Panc1 (cell line): ENCODE measurements around the gene RNF114. TPM values are rescaled to one million over a fixed set of nuclear protein-coding genes. Genes with fewer than 3 reads are reported as not detected.
A peak's percentile ranks its signal among the peaks of the same experiment; 100 is the strongest.

Experiments used
- ATAC-seq: fragments of 200-7000 bp; cut with Tn5 transposase; 2 replicates; pipeline ENCODE4 v1.9.1; 2020; ENCODE audit warnings: mild to moderate bottlenecking, moderate library complexity
- BruUV-seq: library from RNA; stranded (reverse); fragments of 400-500 nt; replicated peaks from 2 replicates; lab custom pipeline; 2021; lab: Mats Ljungman, UMichigan
- CTCF ChIA-PET: fragments of 300-600 bp; sonication (Branson Sonifier 250); formaldehyde crosslinking; loops from one replicate; lab custom pipeline; 2022; ENCODE audit warnings: antibody characterized with exemption; lab: Charles Lee
- POLR2A ChIA-PET: fragments of 300-600 bp; sonication (Branson Sonifier 250); formaldehyde crosslinking; loops from one replicate; lab custom pipeline; 2022; ENCODE audit warnings: antibody characterized with exemption; lab: Charles Lee
- DNase-seq: peaks from one replicate; pipeline ENCODE4 v3.0.0-alpha.2; 2010; ENCODE audit warnings: low read depth, low spot score
- H3K27ac ChIP-seq: 2 replicates; pipeline ENCODE4 v1.5.1; 2011; ENCODE audit warnings: mild to moderate bottlenecking, low read length, inconsistent platforms
- H3K27me3 ChIP-seq: fragments of 200-500 bp; sonication (Bioruptor generic); 2 replicates; pipeline ENCODE4 v1.6.0; 2014; ENCODE audit warnings: low read length, inconsistent platforms; ENCODE audit not compliant: control insufficient read depth, insufficient read depth
- H3K36me3 ChIP-seq: fragments of 200-500 bp; sonication (Bioruptor generic); 2 replicates; pipeline ENCODE4 v1.5.1; 2014; ENCODE audit warnings: inconsistent platforms, mild to moderate bottlenecking, low read length, moderate library complexity; ENCODE audit not compliant: control insufficient read depth, insufficient read depth
- H3K4me1 ChIP-seq: 2 replicates; pipeline ENCODE4 v1.5.1; 2011; ENCODE audit warnings: inconsistent platforms, mild to moderate bottlenecking, low read length, moderate library complexity; ENCODE audit not compliant: control insufficient read depth, insufficient read depth
- H3K4me3 ChIP-seq, 2 experiments: 2 replicates each; pipeline ENCODE4 v1.5.1; 2011 to 2012; ENCODE audit warnings: low read depth in 2 of 2, low read length in 2 of 2, mild to moderate bottlenecking in 2 of 2, inconsistent platforms in 1 of 2, moderate library complexity in 1 of 2
- H3K9me3 ChIP-seq: fragments of 200-500 bp; sonication (Bioruptor generic); 2 replicates; pipeline ENCODE4 v1.5.1; 2014; ENCODE audit warnings: low read depth, mild to moderate bottlenecking, inconsistent platforms, low read length, moderate library complexity; ENCODE audit not compliant: control insufficient read depth, insufficient read depth
- POLR2AphosphoS5 ChIP-seq: IDR thresholded peaks from 2 replicates; pipeline ENCODE4 v1.6.1; 2012; ENCODE audit warnings: mild to moderate bottlenecking, low read depth, low read length, moderate library complexity
- SIN3A ChIP-seq: IDR thresholded peaks from 2 replicates; pipeline ENCODE4 v1.6.1; 2012; ENCODE audit warnings: low read depth, mild to moderate bottlenecking, low read length, moderate library complexity, borderline replicate concordance; ENCODE audit not compliant: insufficient read depth
- TCF7L2 ChIP-seq: IDR thresholded peaks from 2 replicates; pipeline ENCODE4 v1.6.1; 2011; ENCODE audit warnings: mild to moderate bottlenecking, low read depth, low read length, inconsistent platforms
- in situ Hi-C: cut with HindIII; loops from 2 replicates; pipeline ENCODE4 v1.10.0; 2016; ENCODE audit warnings: low sequenced_read_pairs, low pct_unique_long_range_greater_than_20kb
- intact Hi-C: fragments of 100-400 bp; cut with micrococcal nuclease; formaldehyde crosslinking; loops from one replicate; pipeline ENCODE4 v1.10.0; 2022; ENCODE audit not compliant: unreplicated experiment
- total RNA-seq: library from RNA; stranded (reverse); gene quantifications from one replicate; pipeline ENCODE4 v1.2.1, GENCODE V29; 2021; ENCODE audit not compliant: unreplicated experiment
- TF ChIP-seq, protein P1 (sequence below): fragments of 450-650 bp; IDR thresholded peaks from 2 replicates; pipeline ENCODE4 v1.5.1; 2017; ENCODE audit warnings: mild to moderate bottlenecking
- TF ChIP-seq, protein P2 (sequence below), 2 experiments: IDR thresholded peaks; 2 replicates each; pipeline ENCODE4 v1.6.1; 2011 to 2012; ENCODE audit warnings: low read depth in 2 of 2, control low read depth in 1 of 2, low read length in 1 of 2, mild to moderate bottlenecking in 1 of 2, moderate library complexity in 1 of 2; ENCODE audit not compliant: insufficient read depth in 1 of 2

The RNF114 gene
- total RNA-seq, 1 experiment from 2014 or later = 70.0 TPM

DNA sequence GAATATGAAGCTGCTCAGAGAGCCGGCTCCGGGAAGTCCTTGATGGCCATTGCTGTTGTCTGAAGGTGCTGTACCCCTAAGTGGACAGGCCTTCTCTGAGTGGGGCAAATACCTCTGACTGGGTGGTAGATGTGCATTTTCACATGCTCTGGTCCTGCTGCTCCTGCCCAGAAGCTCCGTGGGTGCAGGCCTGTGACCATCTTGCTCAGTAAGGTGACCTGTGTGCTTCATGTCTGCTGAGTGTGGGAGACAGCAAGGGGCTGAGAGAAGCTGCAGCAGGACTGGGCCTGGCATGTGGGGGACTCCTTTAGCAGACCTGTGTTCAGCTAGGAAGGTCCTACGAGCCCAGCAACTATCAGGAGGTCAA lies 25.9 kb upstream of the RNF114 start:
- H3K4me1 ChIP-seq = peaks cover 9% of the 10 kb centered on the region
- no peak overlapping the region for H3K4me3 ChIP-seq
- POLR2A ChIA-PET = no interaction called here
- H3K27ac ChIP-seq = no peak overlapping the region
- no TSS peak for BruUV-seq
- no peaks in the 10 kb centered on the region for H3K9me3 ChIP-seq
- no peaks in the 10 kb centered on the region for H3K27me3 ChIP-seq
- in situ Hi-C loops (no loop called here), intact Hi-C loops (no loop called here)
- TF ChIP-seq, protein P1, sequence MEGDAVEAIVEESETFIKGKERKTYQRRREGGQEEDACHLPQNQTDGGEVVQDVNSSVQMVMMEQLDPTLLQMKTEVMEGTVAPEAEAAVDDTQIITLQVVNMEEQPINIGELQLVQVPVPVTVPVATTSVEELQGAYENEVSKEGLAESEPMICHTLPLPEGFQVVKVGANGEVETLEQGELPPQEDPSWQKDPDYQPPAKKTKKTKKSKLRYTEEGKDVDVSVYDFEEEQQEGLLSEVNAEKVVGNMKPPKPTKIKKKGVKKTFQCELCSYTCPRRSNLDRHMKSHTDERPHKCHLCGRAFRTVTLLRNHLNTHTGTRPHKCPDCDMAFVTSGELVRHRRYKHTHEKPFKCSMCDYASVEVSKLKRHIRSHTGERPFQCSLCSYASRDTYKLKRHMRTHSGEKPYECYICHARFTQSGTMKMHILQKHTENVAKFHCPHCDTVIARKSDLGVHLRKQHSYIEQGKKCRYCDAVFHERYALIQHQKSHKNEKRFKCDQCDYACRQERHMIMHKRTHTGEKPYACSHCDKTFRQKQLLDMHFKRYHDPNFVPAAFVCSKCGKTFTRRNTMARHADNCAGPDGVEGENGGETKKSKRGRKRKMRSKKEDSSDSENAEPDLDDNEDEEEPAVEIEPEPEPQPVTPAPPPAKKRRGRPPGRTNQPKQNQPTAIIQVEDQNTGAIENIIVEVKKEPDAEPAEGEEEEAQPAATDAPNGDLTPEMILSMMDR = no peak
- TF ChIP-seq TCF7L2 (no peak), POLR2AphosphoS5 (no peak), SIN3A (no peak)
- TF ChIP-seq, protein P2, sequence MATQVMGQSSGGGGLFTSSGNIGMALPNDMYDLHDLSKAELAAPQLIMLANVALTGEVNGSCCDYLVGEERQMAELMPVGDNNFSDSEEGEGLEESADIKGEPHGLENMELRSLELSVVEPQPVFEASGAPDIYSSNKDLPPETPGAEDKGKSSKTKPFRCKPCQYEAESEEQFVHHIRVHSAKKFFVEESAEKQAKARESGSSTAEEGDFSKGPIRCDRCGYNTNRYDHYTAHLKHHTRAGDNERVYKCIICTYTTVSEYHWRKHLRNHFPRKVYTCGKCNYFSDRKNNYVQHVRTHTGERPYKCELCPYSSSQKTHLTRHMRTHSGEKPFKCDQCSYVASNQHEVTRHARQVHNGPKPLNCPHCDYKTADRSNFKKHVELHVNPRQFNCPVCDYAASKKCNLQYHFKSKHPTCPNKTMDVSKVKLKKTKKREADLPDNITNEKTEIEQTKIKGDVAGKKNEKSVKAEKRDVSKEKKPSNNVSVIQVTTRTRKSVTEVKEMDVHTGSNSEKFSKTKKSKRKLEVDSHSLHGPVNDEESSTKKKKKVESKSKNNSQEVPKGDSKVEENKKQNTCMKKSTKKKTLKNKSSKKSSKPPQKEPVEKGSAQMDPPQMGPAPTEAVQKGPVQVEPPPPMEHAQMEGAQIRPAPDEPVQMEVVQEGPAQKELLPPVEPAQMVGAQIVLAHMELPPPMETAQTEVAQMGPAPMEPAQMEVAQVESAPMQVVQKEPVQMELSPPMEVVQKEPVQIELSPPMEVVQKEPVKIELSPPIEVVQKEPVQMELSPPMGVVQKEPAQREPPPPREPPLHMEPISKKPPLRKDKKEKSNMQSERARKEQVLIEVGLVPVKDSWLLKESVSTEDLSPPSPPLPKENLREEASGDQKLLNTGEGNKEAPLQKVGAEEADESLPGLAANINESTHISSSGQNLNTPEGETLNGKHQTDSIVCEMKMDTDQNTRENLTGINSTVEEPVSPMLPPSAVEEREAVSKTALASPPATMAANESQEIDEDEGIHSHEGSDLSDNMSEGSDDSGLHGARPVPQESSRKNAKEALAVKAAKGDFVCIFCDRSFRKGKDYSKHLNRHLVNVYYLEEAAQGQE (IDR thresholded peaks at IDR 0.05; ENCODE audit: insufficient read depth in 1 of 2, low read depth in 2 of 2, low read length in 1 of 2) = no peak
- no peak for DNase-seq
- peaks cover 4% of the 10 kb centered on the region; the same call in 1 of the 2 replicates for H3K36me3 ChIP-seq
- ATAC-seq = no peak
- CTCF ChIA-PET = no interaction called here

DNA sequence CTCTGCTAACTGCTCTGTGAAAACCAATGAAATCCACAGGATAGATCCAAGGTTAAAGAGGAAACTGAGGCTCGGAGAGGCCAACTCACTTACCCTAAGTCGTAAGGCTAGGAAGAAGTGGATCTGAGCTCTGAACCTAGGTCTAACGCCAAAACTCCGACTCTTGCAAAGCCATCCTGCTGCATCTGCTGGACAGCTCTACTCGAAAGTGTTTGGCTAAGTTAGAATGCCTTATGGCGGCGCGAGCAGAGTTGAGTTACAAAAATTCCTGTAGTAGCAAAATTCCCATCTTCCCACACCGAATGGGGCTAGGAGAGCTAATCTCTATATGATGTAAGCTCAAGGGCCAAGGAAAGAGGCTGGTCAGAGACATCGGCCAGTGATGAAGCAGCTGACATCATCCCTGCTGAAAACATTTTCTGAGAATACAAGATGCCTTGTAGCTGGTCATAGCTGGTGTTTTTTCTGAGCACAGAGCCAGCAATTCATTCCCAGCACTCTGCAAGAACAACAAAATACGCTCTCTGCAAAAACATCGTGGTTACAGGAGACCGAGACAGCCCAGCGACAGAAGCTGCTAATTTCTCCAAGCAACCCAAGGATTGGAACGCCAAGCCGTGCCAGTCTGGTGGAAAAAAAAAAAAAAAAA lies 22.7 kb upstream of the RNF114 start:
- in situ Hi-C loops = no loop called here
- TF ChIP-seq, protein P1 = no peak
- TF ChIP-seq, protein P2 (IDR thresholded peaks at IDR 0.05; ENCODE audit: insufficient read depth in 1 of 2, low read depth in 2 of 2, low read length in 1 of 2) = 0 out of 4 replicates have a peak, but pooled peaks of 1 of the 2 experiments have one; percentile 23
- POLR2A ChIA-PET = interaction anchor here (0.7 kb wide), 2 partner anchors 92 to 181 kb away, joined by 3 to 5 read pairs; no protein-coding TSS in a partner anchor
- Histone ChIP-seq H3K36me3 (peaks cover 3% of the 10 kb centered on the region; the same call in 1 of the 2 replicates), H3K9me3 (no peaks in the 10 kb centered on the region), H3K27ac (no peak overlapping the region), H3K27me3 (no peaks in the 10 kb centered on the region), H3K4me3 (peak overlapping the region in 1 of 2 experiments; percentile 76; a peak in 3 of 4 replicates), H3K4me1 (peaks cover 15% of the 10 kb centered on the region)
- intact Hi-C loops = no loop called here
- ATAC-seq = no peak
- BruUV-seq = TSS peak; percentile 65
- CTCF ChIA-PET = interaction anchor here (0.9 kb wide), 1 partner anchor 241 kb away, joined by 3 read pairs; no protein-coding TSS in a partner anchor
- DNase-seq = no peak
